IMR-90 (cell line): ENCODE data around the gene ZNF185. TPM values are rescaled to one million over a fixed set of nuclear protein-coding genes. Genes with fewer than 3 reads are reported as not detected.

Experiments used
- ATAC-seq: fragments of 200-7000 bp; cut with Tn5 transposase; 2 replicates; pipeline ENCODE4 v1.9.1; 2020; ENCODE audit warnings: low read depth, mild to moderate bottlenecking, moderate library complexity
- BruUV-seq: library from RNA; stranded (reverse); fragments of 400-500 nt; replicated peaks from 2 replicates; lab custom pipeline; 2021; lab: Mats Ljungman, UMichigan
- CTCF ChIA-PET: fragments of 300-600 bp; formaldehyde crosslinking; extraction: SDS; loops from one replicate; lab custom pipeline; 2021; ENCODE audit warnings: antibody characterized with exemption; lab: Yijun Ruan, JAX
- POLR2A ChIA-PET: fragments of 300-600 bp; sonication (Branson Sonifier 250); formaldehyde crosslinking; loops from one replicate; lab custom pipeline; 2022; ENCODE audit warnings: antibody characterized with exemption; ENCODE audit not compliant: unreplicated experiment; lab: Charles Lee
- DNase-seq: peaks from one replicate; pipeline ENCODE4 v3.0.0; 2013
- H2AFZ ChIP-seq: replicated peaks from 2 replicates; pipeline ENCODE3; 2013; ENCODE audit warnings: low read length, mild to moderate bottlenecking; ENCODE audit not compliant: poor library complexity
- H2AK5ac ChIP-seq: 2 replicates; pipeline ENCODE4 v1.6.1; 2013; ENCODE audit warnings: low read depth, low read length, inconsistent platforms
- H2AK9ac ChIP-seq: replicated peaks from 2 replicates; pipeline ENCODE3; 2013; ENCODE audit warnings: mild to moderate bottlenecking, low read depth, low read length, moderate library complexity; ENCODE audit not compliant: poor library complexity
- H2BK120ac ChIP-seq: 2 replicates; pipeline ENCODE4 v1.6.1; 2013; ENCODE audit warnings: low read depth, low read length, inconsistent platforms
- H2BK15ac ChIP-seq: 3 replicates; pipeline ENCODE4 v1.6.1; 2013; ENCODE audit warnings: low read depth, low read length, inconsistent platforms
- H2BK20ac ChIP-seq: 2 replicates; pipeline ENCODE4 v1.6.1; 2013; ENCODE audit warnings: low read depth, mild to moderate bottlenecking, inconsistent platforms, low read length, moderate library complexity
- H2BK5ac ChIP-seq: 2 replicates; pipeline ENCODE4 v1.6.1; 2013; ENCODE audit warnings: mild to moderate bottlenecking, low read depth, low read length, inconsistent platforms; ENCODE audit not compliant: poor library complexity, severe bottlenecking
- H3K14ac ChIP-seq: replicated peaks from 2 replicates; pipeline ENCODE4 v1.6.1; 2013; ENCODE audit warnings: low read depth, low read length, inconsistent platforms
- H3K18ac ChIP-seq: 2 replicates; pipeline ENCODE4 v1.6.1; 2013; ENCODE audit warnings: low read depth, low read length, control low read depth
- H3K23ac ChIP-seq: 2 replicates; pipeline ENCODE4 v1.6.1; 2013; ENCODE audit warnings: low read depth, low read length, inconsistent platforms
- H3K27ac ChIP-seq: 2 replicates; pipeline ENCODE4 v1.5.1; 2013; ENCODE audit warnings: mild to moderate bottlenecking, control low read depth, low read length; ENCODE audit not compliant: insufficient read depth
- H3K27me3 ChIP-seq: 2 replicates; pipeline ENCODE4 v1.6.1; 2013; ENCODE audit warnings: low read length; ENCODE audit not compliant: control insufficient read depth, insufficient read depth
- H3K36me3 ChIP-seq: 2 replicates; pipeline ENCODE4 v1.6.1; 2013; ENCODE audit warnings: low read length, mixed read lengths; ENCODE audit not compliant: control insufficient read depth, insufficient read depth
- H3K4ac ChIP-seq: 2 replicates; pipeline ENCODE4 v1.6.1; 2013; ENCODE audit warnings: low read depth, low read length, inconsistent platforms
- H3K4me1 ChIP-seq: 2 replicates; pipeline ENCODE4 v1.6.1; 2013; ENCODE audit warnings: low read length, mixed read lengths; ENCODE audit not compliant: control insufficient read depth, insufficient read depth
- H3K4me2 ChIP-seq: 2 replicates; pipeline ENCODE4 v1.6.1; 2013; ENCODE audit warnings: low read depth, mild to moderate bottlenecking, control low read depth, low read length, moderate library complexity
- H3K4me3 ChIP-seq: 2 replicates; pipeline ENCODE4 v1.5.1; 2013; ENCODE audit warnings: low read depth, mild to moderate bottlenecking, control low read depth, low read length, moderate library complexity; ENCODE audit not compliant: insufficient read depth
- H3K56ac ChIP-seq: 2 replicates; pipeline ENCODE4 v1.6.1; 2013; ENCODE audit warnings: low read length, inconsistent platforms; ENCODE audit not compliant: insufficient read depth; ENCODE audit errors: extremely low read depth
- H3K79me1 ChIP-seq, 2 experiments: 2 replicates each; pipeline ENCODE4 v1.6.1; 2013; ENCODE audit warnings: low read length in 2 of 2, inconsistent platforms in 1 of 2, low read depth in 1 of 2
- H3K9ac ChIP-seq: 2 replicates; pipeline ENCODE4 v1.6.1; 2013; ENCODE audit warnings: low read depth, low read length, control low read depth
- H3K9me1 ChIP-seq: 2 replicates; pipeline ENCODE4 v1.6.1; 2013; ENCODE audit warnings: low read length, inconsistent platforms; ENCODE audit not compliant: insufficient read depth
- H3K9me3 ChIP-seq: 2 replicates; pipeline ENCODE4 v1.6.1; 2013; ENCODE audit warnings: low read length; ENCODE audit not compliant: control insufficient read depth, insufficient read depth
- H4K20me1 ChIP-seq: 2 replicates; pipeline ENCODE4 v1.6.1; 2013; ENCODE audit warnings: low read length, inconsistent platforms; ENCODE audit not compliant: insufficient read depth
- H4K5ac ChIP-seq: 2 replicates; pipeline ENCODE4 v1.6.1; 2013; ENCODE audit warnings: mild to moderate bottlenecking, low read depth, low read length, control low read depth
- H4K8ac ChIP-seq, 2 experiments: 2 replicates each; pipeline ENCODE4 v1.6.1; 2013; ENCODE audit warnings: low read depth in 2 of 2, low read length in 2 of 2, control low read depth in 1 of 2, inconsistent platforms in 1 of 2
- H4K91ac ChIP-seq: 2 replicates; pipeline ENCODE4 v1.6.1; 2013; ENCODE audit warnings: low read depth, low read length, inconsistent platforms; ENCODE audit not compliant: insufficient read depth
- BHLHE40 ChIP-seq: fragments of 150-350 bp; IDR thresholded peaks from 2 replicates; pipeline ENCODE4 v1.6.1; 2016; ENCODE audit warnings: mild to moderate bottlenecking, low read depth, low read length
- RFX5 ChIP-seq: IDR thresholded peaks from 2 replicates; pipeline ENCODE4 v1.8.0; 2012; ENCODE audit warnings: low read depth, mild to moderate bottlenecking, low read length, moderate library complexity
- WGBS, 2 experiments: methylation state at CpG; one replicate each; pipeline versions ENCODE4 v1.1.5 to v1.1.7; 2013; ENCODE audit warnings: missing lambda C conversion rate in 2 of 2; ENCODE audit not compliant: insufficient read length in 1 of 2; ENCODE audit errors: extremely low coverage in 2 of 2; 5-methylcytosine and 5-hydroxymethylcytosine counted together
- dilution Hi-C: fragments of 300-500 bp; cut with HindIII; formaldehyde crosslinking; loops from one replicate; pipeline ENCODE4 v1.14.3; 2018; ENCODE audit warnings: low sequenced_read_pairs; ENCODE audit not compliant: unreplicated experiment
- in situ Hi-C: fragments of 300-500 bp; cut with MboI; formaldehyde crosslinking; loops from 3 replicates; pipeline ENCODE4 v1.14.3; 2019; ENCODE audit warnings: low sequenced_read_pairs, inconsistent platforms, mixed read lengths
- intact Hi-C: fragments of 100-400 bp; cut with micrococcal nuclease; formaldehyde crosslinking; loops from 2 replicates; pipeline ENCODE4 v1.10.0; 2022
- polyA plus RNA-seq, 3 experiments: library from polyadenylated mRNA; depleted of rRNA; stranded (reverse); fragments of >200 nt; gene quantifications; 2 replicates each; pipeline ENCODE4 v1.2.3, GENCODE V29; 2012; ENCODE audit warnings: low replicate concordance in 1 of 3
- total RNA-seq: library from RNA; depleted of rRNA; stranded (reverse); fragments of >200 nt; gene quantifications from 2 replicates; pipeline ENCODE4 v1.2.3, GENCODE V29; 2012

ZNF185 gene
- total and polyA plus RNA-seq, 2 of the 4 experiments (the other 2 are of a cell fraction): 3.2 to 6.3 TPM

DNA sequence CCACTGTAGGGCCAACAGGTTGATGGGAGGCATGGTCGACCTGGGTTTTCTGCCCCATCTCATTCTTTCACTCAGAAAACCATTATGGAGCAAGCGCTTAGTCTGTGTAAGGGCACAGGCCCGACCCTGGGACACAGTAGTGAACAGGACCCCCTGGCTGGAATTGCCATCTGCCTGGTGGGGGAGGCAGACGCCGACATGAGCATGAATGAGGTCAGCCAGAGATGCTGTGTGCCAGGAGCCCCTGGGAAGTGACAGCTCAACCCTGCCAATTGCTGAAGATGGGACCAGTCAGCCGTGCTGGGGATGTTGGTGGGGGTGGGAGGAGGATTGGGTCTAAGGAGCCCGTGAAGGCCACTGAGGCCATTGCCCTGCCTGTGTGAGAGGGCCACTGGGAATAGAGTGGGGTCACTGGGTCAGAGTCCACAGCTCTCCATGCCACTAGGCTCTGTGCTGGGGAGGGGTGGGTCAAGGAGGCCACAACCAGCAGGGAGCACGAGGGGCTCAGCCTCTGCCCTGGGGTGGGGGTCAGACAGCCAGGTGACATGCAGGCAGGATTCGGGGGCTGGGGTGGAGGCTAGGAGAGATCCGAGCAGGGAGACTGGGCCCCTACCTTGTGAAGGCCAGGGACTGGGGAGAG, 31.0 kb downstream of the ZNF185 start:
- 43% methylated on average over 4 of the region's 10 CpGs; no CpG with 5 or more reads in 1 of the 2 experiments for WGBS, 2 experiments
- POLR2A ChIA-PET: no interaction called here

More for the DNA sequence above, 31.0 kb downstream of the ZNF185 start:
- no peak overlapping the region for H2AK5ac ChIP-seq
- H2BK15ac ChIP-seq: no peak overlapping the region
- H3K27ac ChIP-seq: no peak overlapping the region
- no peak overlapping the region for H2AFZ ChIP-seq
- intact Hi-C loops: loop anchor here (5.0 kb wide), 1 partner anchor 287 kb away; no protein-coding TSS in a partner anchor
- H3K4ac ChIP-seq: no peak overlapping the region
- no peaks in the 10 kb centered on the region; the same call in 1 of the 2 replicates for H3K9me3 ChIP-seq
- no peaks in the 10 kb centered on the region for H3K79me1 ChIP-seq
- no peaks in the 10 kb centered on the region for H4K20me1 ChIP-seq
- dilution Hi-C loops: no loop called here
- ATAC-seq (no peak), DNase-seq (no peak)
- H3K36me3 ChIP-seq: no peaks in the 10 kb centered on the region
- peaks cover 2% of the 10 kb centered on the region; the same call in 1 of the 2 replicates for H3K4me1 ChIP-seq
- TF ChIP-seq RFX5: no peak
- no peak for TF ChIP-seq BHLHE40
- CTCF ChIA-PET: no interaction called here
- no peak overlapping the region for H2AK9ac ChIP-seq
- H3K4me2 ChIP-seq: no peak overlapping the region
- in situ Hi-C loops: no loop called here
- H3K4me3 ChIP-seq: no peak overlapping the region
- H2BK5ac ChIP-seq: no peak overlapping the region
- H4K8ac ChIP-seq: no peak overlapping the region
- no peak overlapping the region for H4K5ac ChIP-seq
- H2BK120ac ChIP-seq: no peak overlapping the region
- H3K23ac ChIP-seq: no peak overlapping the region
- H3K14ac ChIP-seq: no peak overlapping the region
- no peak overlapping the region for H4K91ac ChIP-seq
- no peak overlapping the region for H3K56ac ChIP-seq
- peaks cover 3% of the 10 kb centered on the region; the same call in 1 of the 2 replicates for H3K27me3 ChIP-seq
- H2BK20ac ChIP-seq: no peak overlapping the region
- no peaks in the 10 kb centered on the region for H3K9me1 ChIP-seq
- H3K9ac ChIP-seq: no peak overlapping the region
- no peak overlapping the region for H3K18ac ChIP-seq
- BruUV-seq: no TSS peak
